NT2/D1 (cell line): ENCODE measurements around the gene RPSA.

Experiments
- SUZ12 ChIP-seq: IDR thresholded peaks from 2 replicates; pipeline ENCODE4 v1.6.1; 2011; ENCODE audit not compliant: insufficient read length, insufficient read depth; ENCODE audit errors: extremely low read depth
- YY1 ChIP-seq: IDR thresholded peaks from 2 replicates; pipeline ENCODE4 v1.6.1; 2011; ENCODE audit not compliant: insufficient read length, insufficient read depth

GRCh38 chr3:39401983-39402382 lies 4.5 kb upstream of the RPSA start:
- TF ChIP-seq YY1 (no peak), SUZ12 (no peak)
